Measurements from ENCODE around the gene KLHDC7B. TPM values are rescaled to one million over a fixed set of nuclear protein-coding genes. Genes with fewer than 3 reads are reported as not detected.
"Not testable (repeated sequence)": the region's sequence is repeated elsewhere in the genome, so short reads cannot be mapped to it uniquely, and the experiment has no call there.

Gene KLHDC7B
- total RNA-seq, 1 experiment from 2014 or later, result not detected

GRCh38 chr22:50519151-50519550, 26.5 kb upstream of the KLHDC7B start:
- DNase-seq (no peak), ATAC-seq (no peak)
- Histone ChIP-seq H2AFZ (ENCODE audit: low read length) (no peak overlapping the region), H3F3A (ENCODE audit: low read length, unreplicated experiment) (no peaks in the 10 kb centered on the region), H3K9me3 (ENCODE audit: low read length) (no peaks in the 10 kb centered on the region), H3K4me2 (ENCODE audit: low read length) (no peak overlapping the region), H3K9ac (ENCODE audit: low read length) (no peak overlapping the region), H3K36me3 (ENCODE audit: low read depth, low read length) (no peaks in the 10 kb centered on the region; the same call in 1 of the 2 replicates), H3K27me3 (ENCODE audit: low read length) (no peaks in the 10 kb centered on the region), H3K9me2 (replicated peaks; ENCODE audit: low read length) (no peaks in the 10 kb centered on the region), H4K20me1 (ENCODE audit: low read length) (no peaks in the 10 kb centered on the region; the same call in 1 of the 2 replicates), H3K4me1 (ENCODE audit: insufficient read depth, low read length) (peaks cover 6% of the 10 kb centered on the region; the same call in 1 of the 2 replicates), H3K4me3 (ENCODE audit: low read length) (no peak overlapping the region), H3K27ac (ENCODE audit: low read length) (no peak overlapping the region), H3K79me2 (ENCODE audit: low read length) (peaks cover 23% of the 10 kb centered on the region)
- TF ChIP-seq EZH2 (IDR thresholded peaks at IDR 0.05; ENCODE audit: low read length, unreplicated experiment), result no peak
- no peak for TF ChIP-seq EZH2phosphoT487 (IDR thresholded peaks at IDR 0.05; ENCODE audit: borderline replicate concordance, low read length)
- TF ChIP-seq CTCF (conservative IDR thresholded peaks at IDR 0.05; ENCODE audit: low read depth, low read length), result no peak
- intact Hi-C loops (cut with micrococcal nuclease), result no loop called here
- POLR2A ChIA-PET (ENCODE audit: unreplicated experiment), result no interaction called here
- no TSS peak for BruUV-seq (replicated peaks)
- CTCF ChIA-PET, result no interaction called here

GRCh38 chr22:50520184-50520583, 25.5 kb upstream of the KLHDC7B start:
- H4K20me1 ChIP-seq (ENCODE audit: low read length); POLR2A ChIA-PET (ENCODE audit: unreplicated experiment): not testable (repeated sequence)

GRCh38 chr22:50520826-50521453, 24.8 kb upstream of the KLHDC7B start:
- H3F3A ChIP-seq (ENCODE audit: low read length, unreplicated experiment), result no peaks in the 10 kb centered on the region
- TF ChIP-seq CTCF (conservative IDR thresholded peaks at IDR 0.05; ENCODE audit: low read depth, low read length), result no peak
- no peak for TF ChIP-seq EZH2phosphoT487 (IDR thresholded peaks at IDR 0.05; ENCODE audit: borderline replicate concordance, low read length)
- no peak for TF ChIP-seq EZH2 (IDR thresholded peaks at IDR 0.05; ENCODE audit: low read length, unreplicated experiment)
- no peak for ATAC-seq
- no peak overlapping the region for H3K9ac ChIP-seq (ENCODE audit: low read length)
- intact Hi-C loops (cut with micrococcal nuclease), result no loop called here
- H3K9me2 ChIP-seq (replicated peaks; ENCODE audit: low read length), result no peaks in the 10 kb centered on the region
- H3K4me3 ChIP-seq (ENCODE audit: low read length), result no peak overlapping the region
- peaks cover 9% of the 10 kb centered on the region; the same call in 1 of the 2 replicates for H3K4me1 ChIP-seq (ENCODE audit: insufficient read depth, low read length)
- H3K79me2 ChIP-seq (ENCODE audit: low read length), result peaks cover 23% of the 10 kb centered on the region
- H3K27ac ChIP-seq (ENCODE audit: low read length), result no peak overlapping the region
- no peaks in the 10 kb centered on the region; the same call in 1 of the 2 replicates for H3K36me3 ChIP-seq (ENCODE audit: low read depth, low read length)
- H4K20me1 ChIP-seq (ENCODE audit: low read length), result no peaks in the 10 kb centered on the region; the same call in 1 of the 2 replicates
- POLR2A ChIA-PET (ENCODE audit: unreplicated experiment), result no interaction called here
- no TSS peak for BruUV-seq (replicated peaks)
- no peak for DNase-seq
- CTCF ChIA-PET, result no interaction called here
- no peak overlapping the region for H3K4me2 ChIP-seq (ENCODE audit: low read length)
- no peak overlapping the region for H2AFZ ChIP-seq (ENCODE audit: low read length)
- H3K9me3 ChIP-seq (ENCODE audit: low read length), result no peaks in the 10 kb centered on the region
- no peaks in the 10 kb centered on the region for H3K27me3 ChIP-seq (ENCODE audit: low read length)

More at GRCh38 chr22:50520184-50520583, 25.5 kb upstream of the KLHDC7B start:
- peaks cover 26% of the 10 kb centered on the region for H3K79me2 ChIP-seq (ENCODE audit: low read length)
- ATAC-seq; H3F3A ChIP-seq (ENCODE audit: low read length, unreplicated experiment); H3K36me3 ChIP-seq (ENCODE audit: low read depth, low read length); H3K4me2 ChIP-seq (ENCODE audit: low read length); H3K4me1 ChIP-seq (ENCODE audit: insufficient read depth, low read length); H3K4me3 ChIP-seq (ENCODE audit: low read length); H3K9ac ChIP-seq (ENCODE audit: low read length); H3K27ac ChIP-seq (ENCODE audit: low read length); DNase-seq; BruUV-seq (replicated peaks); H3K27me3 ChIP-seq (ENCODE audit: low read length); CTCF ChIA-PET; H3K9me2 ChIP-seq (replicated peaks; ENCODE audit: low read length); H3K9me3 ChIP-seq (ENCODE audit: low read length); H2AFZ ChIP-seq (ENCODE audit: low read length); intact Hi-C loops (cut with micrococcal nuclease): not testable (repeated sequence)
